NCI-H2029 treated with DMSO at 0.1 percent for 48 hours (cell line): ENCODE measurements around the gene PBX4.
"Not testable (repeated sequence)": the region's sequence is repeated elsewhere in the genome, so short reads cannot be mapped to it uniquely, and the experiment has no call there.

Experiments used
- DNase-seq: peaks from one replicate; lab custom pipeline; 2025; lab: John Stamatoyannopoulos, UW

The PBX4 gene

DNA sequence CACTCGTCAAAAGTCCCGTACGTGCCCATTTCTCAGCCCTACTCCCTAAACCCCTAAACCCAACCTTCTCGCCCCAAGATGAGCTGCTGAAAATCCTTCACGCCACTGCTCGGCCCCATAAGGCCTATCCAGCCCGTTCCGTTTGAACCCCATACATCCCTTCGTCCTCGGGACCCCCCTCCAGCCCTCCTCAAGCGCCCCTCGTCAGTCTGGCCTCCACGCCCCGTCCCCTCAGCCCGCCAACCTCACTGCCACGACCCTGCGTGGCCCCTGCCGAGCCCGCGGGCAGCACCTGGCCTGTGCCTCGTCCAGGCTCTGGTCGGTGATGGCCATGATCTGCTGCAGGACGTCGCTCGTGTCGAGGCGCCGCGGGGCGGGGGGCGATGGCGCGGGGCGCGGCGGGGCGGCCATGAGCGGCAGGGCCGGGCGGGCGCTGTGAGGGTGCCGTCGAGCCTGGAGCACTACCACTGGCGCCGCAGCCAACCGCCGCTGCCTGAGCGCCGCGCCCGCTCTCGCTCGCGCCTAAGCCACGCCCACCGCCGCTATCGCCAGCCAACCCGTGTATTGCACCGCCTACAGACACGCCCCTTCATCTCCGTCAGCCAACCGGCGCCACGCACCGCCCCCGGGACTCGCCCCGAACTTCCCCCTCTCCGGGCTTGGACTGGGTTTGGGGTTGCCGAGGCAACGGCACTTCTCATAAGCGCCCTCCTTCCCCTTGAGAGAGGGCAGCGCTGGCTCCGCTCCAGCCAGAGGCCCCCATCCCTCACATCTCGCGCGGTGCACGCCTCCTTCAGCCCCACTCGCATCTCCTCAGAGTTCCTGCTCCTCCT, at the start of gene PBX4:
Gene PBX4, minus strand, starts transcription at position 469 of the 833 bp plus-strand sequence. Its CDS starts 58 bp downstream, at position 411.
- peak; percentile 91 for DNase-seq

DNA sequence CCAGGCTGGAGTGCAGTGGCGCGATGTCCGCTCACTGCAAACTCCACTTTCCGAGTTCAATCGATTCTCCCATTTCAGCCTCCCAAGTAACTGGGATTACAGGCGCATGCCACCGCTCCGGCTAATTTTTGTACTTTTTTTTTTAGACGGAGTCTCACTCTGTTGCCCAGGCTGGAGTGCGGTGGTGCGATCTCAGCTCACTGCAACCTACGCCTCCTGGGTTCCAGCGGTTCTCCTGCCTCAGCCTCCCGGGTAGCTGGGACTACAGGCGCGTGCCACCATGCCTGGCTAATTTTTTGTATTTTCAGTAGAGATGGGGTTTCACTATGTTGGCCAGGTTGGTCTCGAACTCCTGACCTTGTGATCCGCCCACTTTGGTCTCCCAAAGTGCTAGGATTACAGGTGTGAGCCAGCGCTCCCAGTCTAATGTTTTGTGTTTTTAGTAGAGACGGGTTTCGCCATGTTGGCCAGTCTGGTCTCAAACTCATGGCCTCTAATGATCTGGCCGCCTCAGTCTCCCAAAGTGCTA, 47.0 kb upstream of the PBX4 start:
- not testable (repeated sequence) for DNase-seq

GRCh38 chr19:19663256-19664120, 45.0 kb upstream of the PBX4 start, which contains the start of gene ATP13A1:
Gene ATP13A1 (minus strand): TSS chr19:19663676. CDS start chr19:19663666, 10 bp downstream.
- DNase-seq: peak; percentile 89

DNA sequence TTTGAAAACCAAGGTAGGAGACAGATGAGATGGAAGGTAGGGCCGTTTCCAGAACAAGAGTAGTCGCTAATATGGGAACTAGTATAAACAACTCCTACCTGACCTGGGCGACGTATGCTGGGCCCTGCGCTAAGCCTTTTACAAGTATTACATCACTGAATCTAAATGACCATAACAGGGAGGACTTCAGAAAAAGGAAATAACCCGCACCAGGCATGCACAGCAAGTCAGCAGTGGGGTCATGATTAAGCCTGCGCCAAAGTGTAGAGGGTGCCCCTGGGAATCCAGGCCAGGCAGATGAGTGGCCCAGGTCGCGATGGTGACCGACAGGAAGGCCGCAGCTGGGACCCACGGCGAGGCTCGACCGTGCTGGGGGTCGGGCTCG, 44.4 kb upstream of the PBX4 start:
- DNase-seq: no peak

- DNase-seq: no peak
Measured at GRCh38 chr19:19662344-19662743, 43.9 kb upstream of the PBX4 start.

- DNase-seq: no peak
Measured at GRCh38 chr19:19661675-19662251, 43.3 kb upstream of the PBX4 start.

- DNase-seq: no peak
Measured at GRCh38 chr19:19661141-19661674, 42.7 kb upstream of the PBX4 start.

DNA sequence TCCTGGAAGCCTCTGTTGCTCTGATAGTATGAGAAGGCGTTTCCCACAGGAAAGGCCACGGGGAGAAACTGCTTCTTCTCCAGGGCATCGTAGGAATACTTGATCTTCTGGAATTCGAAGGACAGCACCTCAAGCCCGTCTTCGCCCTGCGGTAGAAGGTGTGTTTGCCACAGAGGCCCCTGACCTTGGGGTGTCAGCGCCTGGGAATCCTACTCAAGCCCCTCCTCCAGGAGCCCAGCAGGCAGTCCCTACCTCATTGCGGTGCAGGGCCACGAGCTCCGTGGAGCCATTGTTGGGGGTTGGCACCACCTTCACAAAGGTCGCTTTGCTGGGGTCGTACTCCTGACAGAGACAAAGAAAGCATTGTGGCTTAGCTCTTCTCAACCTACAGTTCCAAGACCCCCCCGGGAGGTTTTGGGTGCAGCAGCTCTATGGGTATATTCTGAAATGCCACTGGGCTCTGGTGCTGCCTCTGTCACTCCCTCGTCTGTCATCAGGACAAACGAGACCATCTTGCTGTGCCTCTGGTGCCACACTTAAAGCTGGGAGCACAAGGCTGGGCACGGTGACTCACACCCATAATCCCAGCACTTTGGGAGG, 41.3 kb upstream of the PBX4 start:
- DNase-seq: no peak

- DNase-seq: no peak
Measured at GRCh38 chr19:19657397-19657783, 38.9 kb upstream of the PBX4 start.

- DNase-seq: no peak
Measured at GRCh38 chr19:19656451-19657396, 38.2 kb upstream of the PBX4 start.

DNA sequence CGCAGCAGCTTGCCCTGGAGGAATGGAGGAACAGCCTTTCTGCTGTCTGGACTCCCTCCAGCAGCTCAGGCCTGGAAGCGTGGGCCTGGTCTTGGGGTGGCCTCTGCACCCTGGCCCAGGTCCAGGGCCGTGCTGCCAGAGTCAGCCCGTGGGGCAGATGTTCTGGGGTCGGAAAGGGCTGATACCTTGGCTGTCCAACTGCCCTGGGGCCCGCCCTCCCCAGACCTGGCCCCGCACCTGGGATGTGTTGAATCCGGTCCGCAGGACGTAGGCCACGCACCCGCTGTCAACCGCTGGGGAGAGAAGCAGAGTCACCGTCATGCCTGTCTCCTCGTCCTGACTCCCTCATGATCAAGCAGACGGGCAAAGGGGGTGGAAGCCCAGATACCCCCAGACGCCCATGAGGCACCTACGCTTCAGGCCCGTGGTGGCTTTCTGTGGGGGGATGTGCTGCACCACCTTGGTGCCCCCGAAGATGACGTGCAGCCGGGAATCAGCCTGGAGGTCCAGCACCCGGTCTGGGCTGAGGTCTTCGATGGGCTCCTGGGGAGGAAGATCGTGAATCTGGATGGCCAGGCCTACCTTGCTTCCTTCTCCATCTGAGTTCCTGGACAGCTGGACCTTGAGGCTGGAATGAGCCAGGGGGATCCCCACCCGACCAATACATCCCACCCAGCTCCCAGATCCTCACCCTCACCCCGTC, 37.3 kb upstream of the PBX4 start:
- DNase-seq: no peak

- DNase-seq: no peak
Measured at GRCh38 chr19:19655051-19655594, 36.6 kb upstream of the PBX4 start.

DNA sequence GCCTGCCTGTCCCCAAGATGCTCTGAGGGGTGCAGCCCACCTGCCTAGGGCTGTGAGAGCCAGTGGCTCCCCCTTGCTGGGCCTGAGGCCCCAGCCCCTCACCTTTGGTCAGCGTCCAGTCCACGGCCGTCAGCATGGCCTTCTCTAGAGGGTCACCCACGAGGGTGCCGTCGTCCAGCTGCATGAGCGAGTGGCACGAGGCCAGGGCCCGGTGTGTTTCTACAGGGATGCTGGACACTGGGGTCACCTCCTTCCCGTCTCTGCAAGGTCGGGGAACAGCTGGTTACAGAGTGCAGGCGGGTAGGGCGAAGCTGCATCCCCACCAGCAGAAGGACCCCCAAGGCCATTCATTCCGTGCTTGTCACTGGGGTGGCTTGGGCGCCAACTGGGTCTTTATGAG, 36.0 kb upstream of the PBX4 start:
- DNase-seq: no peak

GRCh38 chr19:19653597-19654147, 35.2 kb upstream of the PBX4 start:
- no peak for DNase-seq

DNA sequence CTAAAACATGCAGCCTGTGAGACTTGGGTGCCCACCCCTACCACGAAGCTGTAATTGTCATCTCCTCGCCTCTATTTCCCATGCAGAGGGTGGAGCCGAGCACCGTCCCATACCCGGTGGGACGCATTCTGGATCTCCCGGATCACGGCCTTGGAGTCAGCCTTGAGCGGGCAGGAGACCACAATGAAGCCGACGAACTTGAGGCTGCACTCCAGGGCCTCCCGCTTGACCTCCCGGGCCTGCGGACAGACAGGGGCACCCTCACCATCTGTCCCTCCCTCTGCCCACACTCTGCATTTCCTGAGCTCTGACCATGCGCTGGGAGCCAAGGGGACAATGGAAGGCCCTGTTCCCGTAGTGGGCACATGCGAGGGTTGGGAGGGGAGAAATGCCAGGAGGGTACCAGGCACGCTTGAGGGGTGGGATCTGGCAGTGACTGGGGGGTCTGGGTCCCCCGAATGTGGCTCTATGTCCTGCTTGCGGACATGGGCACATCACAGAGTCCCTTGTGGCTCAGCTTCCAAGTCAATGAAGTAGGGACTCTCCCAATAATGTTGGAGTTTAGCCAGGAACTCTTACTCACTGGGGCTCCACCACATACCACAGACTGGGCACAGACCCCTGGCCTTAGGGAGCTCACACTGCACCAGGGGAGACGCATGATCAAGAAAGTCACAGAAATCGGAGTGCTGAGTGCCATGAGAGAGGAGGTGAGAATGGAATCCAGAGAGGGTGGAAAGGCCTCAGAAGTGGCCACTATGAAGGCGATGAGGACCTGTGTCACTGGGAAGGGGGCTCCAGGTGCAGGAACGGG, 34.2 kb upstream of the PBX4 start:
- no peak for DNase-seq

DNA sequence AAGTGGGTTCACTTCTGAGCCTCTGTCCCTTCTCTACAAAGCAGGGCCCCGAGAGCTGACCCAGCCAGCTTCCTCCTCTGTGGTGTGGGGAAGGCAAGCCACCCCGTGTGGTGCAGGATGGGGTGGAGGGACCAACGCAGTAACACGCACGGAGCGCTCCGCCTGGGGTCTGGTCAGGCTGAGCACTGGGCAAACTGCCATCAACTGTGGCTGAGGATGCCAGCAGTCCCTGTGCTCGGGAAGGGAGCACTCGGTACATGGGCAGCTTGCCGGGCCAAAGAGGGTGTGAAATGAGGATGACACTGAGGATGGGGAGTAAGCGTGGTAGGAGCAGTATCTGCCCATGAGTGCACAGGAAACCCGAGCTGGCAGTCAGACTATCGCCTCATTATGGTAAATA, 32.6 kb upstream of the PBX4 start:
- DNase-seq: no peak

DNA sequence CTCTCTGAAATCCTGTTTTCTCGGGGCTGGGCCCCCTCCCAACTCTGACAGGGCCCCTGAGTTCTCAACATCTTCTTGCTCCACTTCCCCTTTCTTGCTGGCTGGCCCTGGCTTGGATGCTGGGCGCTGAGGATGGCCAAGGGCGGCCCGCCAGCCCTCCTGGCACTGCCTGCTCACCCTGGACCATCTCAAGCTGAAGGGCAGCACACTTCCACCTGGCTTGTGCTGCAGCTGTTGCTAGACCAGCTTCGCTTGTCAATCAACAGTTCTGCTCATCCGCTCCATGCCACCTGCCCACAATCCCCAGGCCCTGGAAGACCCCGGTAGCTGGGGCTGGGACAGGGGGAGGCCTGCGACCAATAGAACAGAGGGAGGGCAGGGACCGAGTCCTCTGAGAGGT, 31.8 kb upstream of the PBX4 start:
- DNase-seq: no peak

DNA sequence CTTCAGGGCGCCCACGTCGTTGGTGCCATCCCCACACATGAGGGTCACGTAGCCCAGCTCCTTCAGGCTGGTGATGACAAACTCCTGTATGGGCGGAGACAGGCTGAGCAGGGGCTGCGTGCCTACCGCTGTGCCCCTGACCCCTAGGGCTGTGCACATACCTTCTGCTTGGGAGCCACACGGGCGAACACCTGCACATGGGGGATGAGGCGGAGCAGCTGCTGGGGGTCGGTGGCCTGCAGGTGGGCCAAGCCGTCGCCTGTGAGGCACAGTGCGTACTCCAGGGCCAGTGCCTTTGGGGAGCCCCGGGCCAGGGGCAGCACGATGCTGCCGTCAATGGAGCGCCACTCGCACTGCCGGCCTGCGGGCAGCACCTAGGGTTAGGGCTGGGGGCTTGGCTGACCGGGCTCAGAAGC, 31.1 kb upstream of the PBX4 start:
- DNase-seq: no peak
